Heart right ventricle (tissue), 16 donors: ENCODE data around the gene STX19. TPM values are rescaled to one million over a fixed set of nuclear protein-coding genes. Genes with fewer than 3 reads are reported as not detected.
"Not testable (repeated sequence)": the region's sequence is repeated elsewhere in the genome, so short reads cannot be mapped to it uniquely, and the experiment has no call there.

Experiments used
- ATAC-seq, 8 donors: fragments of 200-7000 bp; cut with Tn5 transposase; one replicate each; pipeline ENCODE4 v1.9.1; 2020; ENCODE audit warnings: mild to moderate bottlenecking in 8 of 8, moderate library complexity in 8 of 8, moderate number of reproducible peaks in 1 of 8
- DNase-seq, 2 donors: peaks; one replicate each; pipeline ENCODE4 v3.0.0-alpha.2; 2020
- H3K27ac ChIP-seq, 10 donors: fragments of 200-600 bp; sonication (generic) in 2 of 10; one replicate each; pipeline versions ENCODE4 v1.5.0 to v1.8.0; 2020 to 2022; ENCODE audit warnings: mild to moderate bottlenecking in 3 of 10
- H3K27me3 ChIP-seq, 7 donors: fragments of 200-600 bp; one replicate each; pipeline ENCODE4 v1.8.0; 2021 to 2022; ENCODE audit warnings: mild to moderate bottlenecking in 2 of 7
- H3K36me3 ChIP-seq, 9 donors: fragments of 200-600 bp; sonication (generic) in 1 of 9; one replicate each; pipeline versions ENCODE4 v1.5.0 to v1.8.0; 2020 to 2022; ENCODE audit warnings: mild to moderate bottlenecking in 2 of 9
- H3K4me1 ChIP-seq, 9 donors: fragments of 200-600 bp; sonication (generic) in 1 of 9; one replicate each; pipeline versions ENCODE4 v1.5.0 to v1.8.0; 2020 to 2022; ENCODE audit warnings: mild to moderate bottlenecking in 4 of 9
- H3K4me3 ChIP-seq, 10 donors: fragments of 200-600 bp; sonication (generic) in 2 of 10; one replicate each; pipeline versions ENCODE4 v1.5.0 to v1.8.0; 2020 to 2022; ENCODE audit warnings: mild to moderate bottlenecking in 7 of 10, moderate library complexity in 2 of 10
- H3K9me3 ChIP-seq, 11 donors: fragments of 200-600 bp in 10 of 11; sonication (generic) in 2 of 11; one replicate each; pipeline versions ENCODE4 v1.5.0 to v1.8.0; 2013 to 2022; ENCODE audit warnings: mild to moderate bottlenecking in 2 of 11, control low read depth in 1 of 11, moderate library complexity in 1 of 11
- WGBS, 2 donors: extraction: QIAGEN DNeasy Blood & Tissue Kit; methylation state at CpG; one replicate each; pipeline ENCODE4 v1.1.7; 2013; ENCODE audit warnings: inconsistent platforms in 1 of 2; 5-methylcytosine and 5-hydroxymethylcytosine counted together
- intact Hi-C, 10 donors: fragments of 100-400 bp; cut with DNase I; formaldehyde crosslinking; loops; one replicate each; pipeline versions ENCODE4 v1.11.1 to v1.14.2; 2022
- polyA plus RNA-seq, 2 donors: library from polyadenylated mRNA; stranded (reverse); fragments of 200-250 nt; gene quantifications; one replicate each; pipeline ENCODE4 v1.2.3, GENCODE V29; 2013
- total RNA-seq, 10 donors: library from RNA; stranded (reverse); fragmentation: NEBNext Ultra II Directional in 3 of 10; extraction: Animal tissue kit (Norgen Biotek cat#: 25700) in 3 of 10; gene quantifications; one replicate each; pipeline versions ENCODE4 v1.2.1 to v1.2.4, GENCODE V29; 2021 to 2023
- TF ChIP-seq, protein P1 (sequence below), 9 donors: fragments of 200-600 bp; sonication (generic) in 2 of 9; IDR thresholded peaks; one replicate each; pipeline versions ENCODE4 v1.5.0 to v1.8.0; 2021 to 2022; ENCODE audit warnings: antibody characterized with exemption in 9 of 9, mild to moderate bottlenecking in 5 of 9, moderate library complexity in 1 of 9
- donor health status: Arrhythmogenic right ventricular cardiomyopathy.
- donor health status: ischemic (EF 13 %, LVEDD 7.1; RV severe dilation, severe dysfunction).
- donor health status: healthy with polysubstance abuse.
- donor health status: DM: no; HTN: yes; CAD: no.
- donor health status: DM: no; HTN: no; CAD: no.
- donor health status: ischemic (EF 25% LVEDD 6.9; RV normal size, moderate dysfunction).
- donor health status: ischemic (EF 25% LVEDD 5.7; RV mildly dilated, moderate dysfunction).
- donor health status: healthy.
- donor health status: DM: yes; HTN: yes; CAD: no.
- donor health status: Ischemic cardiomyopathy.
- donor health status: ischemic (EF 35%, LVEDD 5.7; RV mildly dilated, moderate dysfunction).
- donor health status: nonischemic (EF 11% LVEDD 7.7; RV severe dilation, severe dysfunction).
- donor health status: DM: yes; HTN: yes; CAD: no.
- donor health status: PGD.
- donor health status: ischemic (EF 29% LVEDD 5.4; RV normal size, mild dysfunction).
- donor health status: nonischemic (EF 23%, LVEDD 6.1; RV moderate dilation, normal function).

The STX19 gene
- total and polyA plus RNA-seq, 12 donors = 0.09 to 0.28 (median 0.21) TPM; not detected in 7

DNA sequence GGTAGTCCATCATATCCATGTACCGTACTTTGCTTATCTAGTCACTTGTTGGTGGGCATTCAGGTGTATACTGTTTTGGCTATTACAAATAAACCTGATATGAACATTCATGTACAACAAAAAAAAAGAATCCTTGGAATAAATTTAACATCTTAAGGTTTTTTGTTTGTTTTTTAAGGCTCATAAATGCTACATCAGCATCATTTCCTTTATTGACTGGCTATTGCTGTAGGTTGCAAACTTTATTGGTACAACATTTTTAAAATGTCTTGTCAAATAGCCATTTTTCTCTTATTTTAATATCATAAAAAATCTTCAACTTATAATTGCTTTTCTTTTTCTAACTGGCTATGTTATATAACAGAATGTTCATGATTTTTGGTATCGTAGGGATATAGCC lies 18.1 kb upstream of the STX19 start:
- TF ChIP-seq, protein P1, sequence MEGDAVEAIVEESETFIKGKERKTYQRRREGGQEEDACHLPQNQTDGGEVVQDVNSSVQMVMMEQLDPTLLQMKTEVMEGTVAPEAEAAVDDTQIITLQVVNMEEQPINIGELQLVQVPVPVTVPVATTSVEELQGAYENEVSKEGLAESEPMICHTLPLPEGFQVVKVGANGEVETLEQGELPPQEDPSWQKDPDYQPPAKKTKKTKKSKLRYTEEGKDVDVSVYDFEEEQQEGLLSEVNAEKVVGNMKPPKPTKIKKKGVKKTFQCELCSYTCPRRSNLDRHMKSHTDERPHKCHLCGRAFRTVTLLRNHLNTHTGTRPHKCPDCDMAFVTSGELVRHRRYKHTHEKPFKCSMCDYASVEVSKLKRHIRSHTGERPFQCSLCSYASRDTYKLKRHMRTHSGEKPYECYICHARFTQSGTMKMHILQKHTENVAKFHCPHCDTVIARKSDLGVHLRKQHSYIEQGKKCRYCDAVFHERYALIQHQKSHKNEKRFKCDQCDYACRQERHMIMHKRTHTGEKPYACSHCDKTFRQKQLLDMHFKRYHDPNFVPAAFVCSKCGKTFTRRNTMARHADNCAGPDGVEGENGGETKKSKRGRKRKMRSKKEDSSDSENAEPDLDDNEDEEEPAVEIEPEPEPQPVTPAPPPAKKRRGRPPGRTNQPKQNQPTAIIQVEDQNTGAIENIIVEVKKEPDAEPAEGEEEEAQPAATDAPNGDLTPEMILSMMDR (IDR thresholded peaks at IDR 0.05) = no peak
- no peak for DNase-seq
- Histone ChIP-seq H3K27me3 (no peaks in the 10 kb centered on the region), H3K36me3 (peaks cover 0 to 57% (median 8%) of the 10 kb centered on the region in 9 donors), H3K27ac (no peak overlapping the region), H3K4me3 (no peak overlapping the region), H3K4me1 (no peaks in the 10 kb centered on the region), H3K9me3 (no peaks in the 10 kb centered on the region)
- no peak for ATAC-seq
- WGBS, 2 donors = 98 to 99% methylated on average over 2 of the region's 2 CpGs
- intact Hi-C loops = no loop called here

DNA sequence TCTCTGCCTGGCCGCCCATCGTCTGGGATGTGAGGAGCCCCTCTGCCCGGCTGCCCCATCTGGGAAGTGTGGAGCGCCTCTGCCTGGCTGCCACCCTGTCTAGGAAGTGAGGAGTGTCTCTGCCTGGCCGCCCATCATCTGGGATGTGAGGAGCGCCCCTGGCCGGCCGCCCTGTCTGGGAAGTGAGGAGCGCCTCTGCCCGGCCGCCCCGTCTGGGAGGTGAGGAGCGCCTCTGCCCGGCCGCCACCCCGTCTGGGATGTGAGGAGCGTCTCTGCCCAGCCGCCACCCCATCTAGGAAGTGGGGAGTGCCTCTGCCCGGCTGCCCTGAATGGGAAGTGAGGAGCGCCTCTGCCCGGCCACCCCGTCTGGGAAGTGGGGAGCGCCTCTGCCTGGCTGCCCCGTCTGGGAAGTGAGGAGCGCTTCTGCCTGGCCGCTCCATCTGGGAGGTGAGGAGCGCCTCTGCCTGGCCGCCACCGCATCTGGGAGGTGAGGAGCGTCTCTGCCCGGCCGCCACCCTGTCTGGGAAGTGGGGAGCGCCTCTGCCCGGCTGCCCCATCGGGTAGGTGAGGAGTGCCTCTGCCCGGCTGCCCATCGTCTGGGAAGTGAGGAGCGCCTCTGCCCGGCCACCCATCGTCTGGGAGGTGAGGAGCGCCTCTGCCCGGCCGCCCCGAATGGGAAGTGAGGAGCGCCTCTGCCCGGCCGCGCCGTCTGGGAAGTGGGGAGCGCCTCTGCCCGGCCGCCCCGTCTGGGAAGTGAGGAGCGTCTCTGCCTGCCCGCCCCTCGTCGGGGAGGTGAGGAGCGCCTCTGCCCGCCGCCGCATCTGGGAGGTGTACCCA lies 15.9 kb upstream of the STX19 start:
- intact Hi-C loops, H3K4me3 ChIP-seq, H3K27ac ChIP-seq, H3K9me3 ChIP-seq, ATAC-seq, H3K4me1 ChIP-seq, H3K27me3 ChIP-seq: not testable (repeated sequence)
- peaks cover 0 to 58% (median 0%) of the 10 kb centered on the region in 9 donors for H3K36me3 ChIP-seq
- peak in 1 of 2 donors; percentile 10 for DNase-seq
- 98 to 99% methylated on average over 59 to 61 of the region's 61 CpGs for WGBS, 2 donors

DNA sequence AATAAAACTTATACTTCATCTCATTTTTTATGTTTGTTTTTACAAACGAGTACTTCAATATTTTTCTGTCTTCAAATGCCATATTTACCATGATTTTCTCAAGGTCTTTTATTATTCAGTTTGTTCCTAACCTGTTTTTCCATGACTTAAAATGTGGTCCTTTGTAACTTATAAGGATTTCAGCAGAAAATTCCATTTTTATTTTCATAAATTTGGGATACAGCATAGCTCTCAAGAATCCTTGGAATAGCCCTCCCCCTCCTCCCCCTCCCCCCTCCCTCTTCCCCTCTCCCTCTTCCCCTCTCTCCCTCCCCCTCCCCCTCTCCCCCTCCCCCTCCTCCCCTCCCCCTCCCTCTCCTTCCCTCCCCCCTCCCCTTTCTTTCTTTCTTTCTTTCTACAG lies 14.9 kb upstream of the STX19 start:
- Histone ChIP-seq H3K36me3 (peaks cover 0 to 61% (median 0%) of the 10 kb centered on the region in 9 donors), H3K4me1 (no peaks in the 10 kb centered on the region), H3K9me3 (no peaks in the 10 kb centered on the region), H3K27me3 (no peaks in the 10 kb centered on the region), H3K27ac (no peak overlapping the region), H3K4me3 (no peak overlapping the region)
- DNase-seq (no peak), ATAC-seq (no peak)
- intact Hi-C loops = no loop called here
- WGBS, 2 donors = 94 to 97% methylated on average over 1 of the region's 1 CpG
- TF ChIP-seq, protein P1 (IDR thresholded peaks at IDR 0.05) = no peak

DNA sequence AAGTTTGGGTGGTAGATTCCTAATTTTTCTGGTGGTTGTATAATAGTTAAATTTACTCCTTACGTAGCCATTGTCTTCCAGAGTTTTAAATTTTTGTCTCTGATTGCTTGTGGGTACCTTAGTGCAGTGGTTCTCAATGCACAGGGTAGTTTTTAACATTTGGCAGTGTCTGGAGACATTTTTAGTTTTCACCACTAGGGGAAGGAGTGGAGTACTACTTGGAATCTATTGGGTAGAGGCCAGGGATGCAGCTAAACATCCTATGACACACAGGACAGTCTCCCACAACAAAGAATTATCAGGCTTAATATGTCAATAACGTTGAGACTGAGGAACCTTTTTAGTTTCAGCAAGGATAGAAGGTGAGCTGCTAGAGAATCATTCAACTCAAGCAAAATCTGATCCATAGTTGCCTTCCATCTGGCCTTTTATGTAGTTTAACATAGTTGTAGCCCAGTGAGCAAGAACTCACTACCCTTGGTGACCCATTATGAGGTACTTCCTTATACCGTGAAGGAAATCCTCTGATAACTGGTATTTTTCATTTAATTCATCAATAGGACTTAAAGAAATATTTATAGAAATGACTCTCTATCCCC lies 8.6 kb upstream of the STX19 start:
- Histone ChIP-seq H3K27me3 (no peaks in the 10 kb centered on the region), H3K4me1 (no peaks in the 10 kb centered on the region), H3K4me3 (no peak overlapping the region), H3K36me3 (peaks cover 0 to 49% (median 0%) of the 10 kb centered on the region in 9 donors), H3K9me3 (no peaks in the 10 kb centered on the region), H3K27ac (no peak overlapping the region)
- no peak for ATAC-seq
- no peak for DNase-seq
- 77 to 80% methylated on average over 3 of the region's 3 CpGs for WGBS, 2 donors
- intact Hi-C loops = no loop called here
- TF ChIP-seq, protein P1 (IDR thresholded peaks at IDR 0.05) = peak in 7 of 9 donors; percentile 25 to 53 (median 46)

DNA sequence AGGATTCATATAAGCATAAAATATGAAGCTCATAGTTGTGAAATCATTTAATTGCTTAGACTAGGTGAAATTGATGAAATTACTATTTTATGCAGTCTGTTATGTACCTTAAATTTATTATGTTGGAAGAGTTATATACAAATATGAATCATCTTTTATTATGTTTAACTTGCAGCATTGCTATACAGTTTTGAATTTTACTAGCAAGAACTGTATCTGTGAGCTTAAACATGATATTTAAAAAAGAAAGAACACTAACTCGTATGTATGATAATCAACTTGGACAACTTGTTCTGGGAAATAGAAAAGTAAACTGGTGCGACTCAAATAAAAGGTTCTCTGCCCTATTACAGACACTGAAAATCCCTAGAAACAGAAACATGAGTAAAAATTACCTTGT lies 1.8 kb downstream of the STX19 start:
- Histone ChIP-seq H3K4me1 (peaks cover 0 to 18% (median 0%) of the 10 kb centered on the region in 9 donors), H3K36me3 (peaks cover 0 to 6% (median 0%) of the 10 kb centered on the region in 9 donors), H3K9me3 (no peaks in the 10 kb centered on the region), H3K27ac (no peak overlapping the region), H3K4me3 (no peak overlapping the region), H3K27me3 (no peaks in the 10 kb centered on the region)
- ATAC-seq (no peak), DNase-seq (no peak)
- TF ChIP-seq, protein P1 (IDR thresholded peaks at IDR 0.05) = no peak
- intact Hi-C loops = no loop called here
- WGBS, 2 donors = 79 to 81% methylated on average over 2 of the region's 2 CpGs
